ENCODE data around the gene ADGRD2.

Gene ADGRD2

DNA sequence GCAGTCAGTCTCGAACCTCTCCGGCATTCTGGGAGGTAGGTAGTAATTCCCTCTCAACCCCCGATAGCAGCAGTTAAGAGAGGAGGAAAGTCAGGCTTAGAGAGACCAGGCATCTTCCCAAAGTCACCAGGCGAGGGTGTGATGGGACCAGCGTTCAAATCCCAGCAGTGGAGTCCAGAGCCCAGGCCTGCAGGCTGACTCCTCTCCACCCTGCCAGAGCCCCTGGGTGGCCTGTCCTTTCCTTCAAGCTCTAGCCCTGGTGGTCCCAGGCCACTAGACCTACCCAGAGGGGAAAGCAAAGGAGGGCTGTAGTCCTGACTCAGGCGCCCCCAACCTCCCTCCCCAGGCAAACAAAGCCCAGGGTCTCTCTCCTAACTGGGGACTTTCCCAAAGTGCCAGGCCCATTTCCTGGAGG lies 61.2 kb downstream of the ADGRD2 start:
- no peak for DNase-seq (ENCODE audit: low read depth)

DNA sequence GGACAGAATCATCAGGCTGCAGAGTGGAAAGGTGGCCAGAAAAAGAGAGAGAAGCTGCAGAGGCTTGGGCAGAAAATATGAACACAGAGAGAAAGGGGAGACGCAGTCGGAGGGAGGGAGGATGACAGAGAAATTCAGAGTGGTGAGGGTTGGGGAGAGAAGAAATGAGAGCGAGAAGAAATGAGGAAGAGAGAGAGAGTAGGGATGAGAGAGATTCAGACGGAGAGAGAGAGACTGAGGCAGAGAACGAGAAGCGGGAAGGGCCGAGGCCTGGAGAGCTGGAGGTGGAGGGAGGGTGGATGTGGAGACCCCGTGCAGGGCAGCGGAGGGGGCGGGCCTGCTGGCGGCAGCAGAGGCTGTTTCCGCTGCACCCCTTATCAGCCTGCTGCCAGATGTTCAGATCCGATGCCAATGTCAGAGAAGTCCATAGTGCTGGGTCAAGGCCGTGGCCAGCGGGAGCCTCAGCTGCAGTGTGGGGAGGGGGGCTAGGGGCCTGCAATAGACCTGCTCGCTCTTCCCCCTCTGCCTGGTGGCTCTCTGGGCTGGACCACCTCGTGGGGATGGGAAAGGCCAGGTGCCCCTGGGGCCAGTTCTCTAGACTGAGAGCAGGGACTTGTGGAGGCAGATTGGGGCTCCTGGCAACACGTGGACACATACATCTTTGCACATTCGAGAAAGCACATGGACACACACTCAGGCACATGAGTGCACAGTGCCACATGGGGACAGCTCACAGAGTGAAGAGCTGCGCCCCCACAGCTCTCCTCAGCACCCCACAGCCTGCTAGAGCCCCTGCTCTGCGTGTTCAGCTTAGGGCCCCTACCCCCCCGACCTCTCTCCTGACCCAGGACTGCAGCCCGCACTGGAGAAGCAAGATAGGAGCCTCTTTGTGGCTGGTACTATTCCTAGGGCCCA lies 61.9 kb downstream of the ADGRD2 start:
- no peak for DNase-seq (ENCODE audit: low read depth)

DNA sequence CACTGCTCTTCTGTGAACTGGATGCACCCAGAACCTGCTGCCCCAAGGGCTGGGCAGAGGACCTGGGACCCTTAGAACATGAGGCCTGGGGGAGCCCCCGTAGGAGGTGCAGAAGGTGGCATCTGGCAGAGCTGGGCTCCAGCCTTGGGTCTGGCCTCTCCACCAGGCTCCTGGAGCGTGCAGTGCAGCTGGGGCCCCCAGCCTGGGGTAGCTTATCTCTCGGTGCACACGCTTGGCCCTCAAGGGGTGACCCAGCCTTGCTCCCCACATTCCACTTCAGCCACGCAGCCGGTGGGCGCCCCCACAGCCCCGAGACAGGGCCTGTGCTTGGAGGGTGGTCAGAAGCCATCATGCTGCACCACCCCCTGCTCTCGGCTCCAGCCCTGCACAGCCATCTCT lies 62.6 kb downstream of the ADGRD2 start:
- no peak for DNase-seq (ENCODE audit: low read depth)

DNA sequence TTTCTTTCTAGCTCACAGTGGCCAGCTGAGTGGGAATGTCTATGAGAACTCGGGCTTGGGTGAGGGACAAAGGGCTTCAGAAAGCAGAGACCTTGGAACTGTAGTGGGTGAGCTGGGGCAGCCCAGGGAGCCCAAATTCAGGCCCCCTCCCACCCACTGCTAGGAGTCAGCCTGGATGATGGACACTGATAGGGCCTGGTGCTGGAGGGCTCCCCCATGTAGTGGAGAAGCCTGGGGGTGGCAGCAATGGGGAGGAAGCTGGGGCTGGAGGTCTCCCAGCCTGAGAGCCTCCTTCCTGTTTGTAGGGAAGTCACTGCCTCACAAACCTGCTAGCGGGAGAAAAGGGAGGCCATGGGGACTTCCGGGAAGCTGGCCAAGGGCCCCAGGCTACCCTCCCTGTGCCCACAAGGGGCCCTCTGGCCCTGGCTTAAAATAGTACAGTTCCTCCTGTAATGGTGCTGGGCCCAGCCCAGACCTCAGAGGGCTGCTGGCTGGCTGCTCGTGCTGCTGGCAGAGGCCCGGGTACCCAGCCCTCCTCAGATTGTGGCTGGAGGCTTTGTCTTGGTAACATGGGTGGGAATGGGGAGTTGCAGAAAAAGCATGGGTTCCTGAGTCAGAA lies 63.2 kb downstream of the ADGRD2 start:
- no peak for DNase-seq (ENCODE audit: low read depth)

DNA sequence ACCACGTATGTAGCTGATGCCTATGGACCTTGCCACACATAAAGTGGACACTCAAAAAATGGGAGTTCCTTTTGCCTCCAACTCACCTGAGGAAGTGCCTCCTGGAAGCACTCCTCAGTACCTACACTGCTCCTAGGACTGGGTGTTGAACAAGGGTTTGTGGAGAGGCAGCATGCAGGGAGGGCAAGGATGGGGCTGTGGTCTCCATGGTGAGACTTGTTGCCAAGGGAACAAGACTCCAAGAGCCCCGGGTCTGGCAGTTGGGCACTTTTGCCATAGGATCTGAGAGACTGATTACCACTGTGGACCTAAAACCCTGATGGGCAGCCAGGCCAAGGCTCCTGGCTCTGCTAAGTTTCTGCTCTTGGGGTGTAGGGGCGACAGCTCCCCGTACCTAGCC lies 63.9 kb downstream of the ADGRD2 start:
- no peak for DNase-seq (ENCODE audit: low read depth)

DNA sequence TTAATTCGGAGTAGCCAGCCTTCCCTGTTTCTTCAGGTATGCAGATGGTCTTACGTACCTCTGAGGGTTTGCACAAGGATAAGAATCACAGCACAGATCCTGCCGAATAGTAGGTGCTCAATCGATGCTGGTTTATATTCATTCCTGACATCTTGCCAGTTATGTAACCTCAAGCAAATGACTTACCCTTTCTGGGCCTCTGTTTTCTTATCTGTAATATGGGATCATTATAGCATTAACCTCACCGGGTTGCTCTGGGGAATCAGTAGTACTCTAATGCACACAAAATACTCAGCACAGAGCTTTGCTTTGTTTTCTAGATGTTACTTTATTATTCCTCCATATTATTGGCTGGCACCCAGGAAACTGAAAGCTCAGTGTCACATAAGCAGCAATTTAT lies 64.6 kb downstream of the ADGRD2 start:
- DNase-seq (ENCODE audit: low read depth), result no peak

DNA sequence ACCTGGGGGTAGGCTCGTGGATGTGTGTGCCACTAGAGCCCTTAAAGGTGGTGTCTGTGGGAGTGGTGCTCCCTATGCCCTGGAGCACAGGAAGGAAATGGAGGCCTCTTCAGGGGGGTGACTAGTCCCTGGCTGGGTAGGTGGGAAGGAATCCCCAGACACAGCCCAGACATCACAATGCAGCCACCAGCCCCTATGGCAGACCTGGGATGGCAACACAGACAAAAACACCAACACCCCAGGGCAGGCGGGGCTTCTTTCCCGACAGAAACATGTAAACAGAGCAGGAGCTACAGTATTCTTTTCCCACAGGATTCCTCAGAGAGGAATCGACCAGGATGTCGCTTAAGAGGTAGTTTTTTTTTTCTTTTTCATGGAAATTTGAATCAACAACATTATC lies 67.3 kb downstream of the ADGRD2 start:
- no peak for DNase-seq (ENCODE audit: low read depth)

DNA sequence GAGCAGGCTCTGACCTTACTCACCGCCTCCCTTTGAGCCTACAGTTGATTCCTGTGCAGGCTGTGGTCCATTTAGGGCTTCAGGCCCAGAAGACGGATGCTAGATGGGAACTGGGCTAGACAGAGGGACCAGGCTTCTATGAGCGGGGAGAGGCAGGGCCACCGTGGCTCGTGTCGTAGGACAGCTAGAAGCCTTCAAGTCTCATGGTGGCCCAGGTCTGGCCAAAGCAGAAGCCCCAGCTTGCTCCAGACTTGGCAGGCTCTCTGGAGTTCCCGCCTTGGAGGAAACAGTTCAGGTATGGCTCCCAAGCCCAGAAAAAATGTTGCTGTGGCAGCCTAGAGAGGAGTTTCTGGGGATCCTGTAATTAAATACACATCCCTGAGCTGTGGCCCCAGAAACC lies 67.9 kb downstream of the ADGRD2 start:
- no peak for DNase-seq (ENCODE audit: low read depth)

DNA sequence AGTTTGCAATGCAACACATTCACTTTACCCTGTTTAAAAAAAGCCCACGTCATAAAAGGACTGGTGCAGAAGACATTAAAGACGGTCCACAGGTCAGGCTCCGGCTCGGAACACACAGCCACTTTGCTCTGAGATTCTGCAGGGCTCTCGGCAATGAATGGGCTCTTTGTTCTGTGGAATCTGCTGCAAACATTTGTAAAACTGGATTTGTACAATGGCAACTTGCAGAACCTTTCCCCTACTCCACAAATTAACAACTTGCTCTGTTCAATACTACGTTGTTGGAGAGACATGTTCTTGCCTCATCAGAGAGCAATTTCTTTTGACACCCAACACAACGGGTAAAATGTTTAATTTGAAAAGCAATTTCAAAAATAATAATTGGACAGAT lies 70.0 kb downstream of the ADGRD2 start:
- no peak for DNase-seq (ENCODE audit: low read depth)

DNA sequence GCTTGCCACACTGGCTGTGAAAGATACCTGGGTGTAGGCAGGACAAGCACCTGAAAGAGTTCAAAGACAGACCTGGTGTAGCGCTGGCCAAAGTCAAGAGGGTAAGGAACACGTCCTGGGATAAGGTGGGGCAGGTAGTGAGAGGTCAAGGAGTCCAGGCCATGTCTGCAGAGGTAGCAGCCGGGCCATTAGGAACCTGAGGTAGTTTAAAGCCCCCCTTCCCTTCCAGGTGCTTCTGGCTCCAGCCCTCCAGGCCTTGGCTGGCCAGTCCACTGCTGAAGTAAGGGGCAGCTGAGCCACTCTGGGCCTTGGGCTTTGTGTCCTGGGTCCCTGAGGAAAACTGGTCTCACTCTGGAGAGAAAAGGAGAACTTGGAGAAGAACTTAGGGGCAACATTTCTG lies 70.9 kb downstream of the ADGRD2 start:
- DNase-seq (ENCODE audit: low read depth), result no peak

DNA sequence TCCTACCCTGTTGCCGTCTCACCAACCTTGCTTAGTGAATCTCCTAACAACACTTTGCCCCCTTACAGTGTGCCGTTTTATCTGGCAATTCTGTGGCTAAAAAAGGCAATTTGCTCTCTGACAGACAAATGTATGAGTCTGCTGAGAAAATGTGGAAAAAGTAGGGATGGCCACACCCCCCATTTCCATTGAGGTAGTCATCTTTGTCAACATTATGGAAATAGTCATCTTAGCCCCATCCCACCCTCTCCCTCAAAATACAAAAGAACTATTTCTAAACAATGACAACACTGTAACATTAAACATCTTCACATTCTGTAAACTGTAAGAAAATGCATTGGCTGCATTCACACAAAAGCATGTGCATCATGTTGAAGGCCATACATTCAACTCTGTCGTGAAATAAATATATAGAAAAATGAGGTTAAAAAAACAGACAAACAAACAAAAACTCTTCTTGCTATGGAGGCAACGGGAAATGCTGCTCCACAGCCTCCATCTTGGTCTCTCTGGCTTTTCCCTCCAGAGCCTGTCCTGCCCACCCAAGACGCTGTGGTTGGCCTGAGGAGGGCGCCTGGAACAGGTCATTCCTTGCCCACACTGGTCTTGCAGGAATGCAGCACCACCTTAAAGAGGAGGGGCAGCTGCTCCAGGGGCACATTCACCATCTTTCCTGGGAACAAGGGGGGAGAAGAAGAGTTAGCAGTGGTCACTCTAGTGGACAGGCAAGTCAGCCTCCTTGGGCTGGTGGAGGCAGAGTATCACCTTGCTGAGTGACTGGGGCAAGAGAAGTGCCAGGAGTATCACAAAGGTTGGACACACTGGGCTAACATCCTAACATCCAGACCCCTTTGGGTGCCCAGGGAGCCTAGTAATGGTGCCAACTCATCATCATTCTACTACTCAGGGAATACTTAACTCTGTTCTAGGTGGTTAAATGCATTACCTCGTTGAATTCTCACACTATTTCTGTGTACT lies 72.2 kb downstream of the ADGRD2 start:
- DNase-seq (ENCODE audit: low read depth), result no peak

DNA sequence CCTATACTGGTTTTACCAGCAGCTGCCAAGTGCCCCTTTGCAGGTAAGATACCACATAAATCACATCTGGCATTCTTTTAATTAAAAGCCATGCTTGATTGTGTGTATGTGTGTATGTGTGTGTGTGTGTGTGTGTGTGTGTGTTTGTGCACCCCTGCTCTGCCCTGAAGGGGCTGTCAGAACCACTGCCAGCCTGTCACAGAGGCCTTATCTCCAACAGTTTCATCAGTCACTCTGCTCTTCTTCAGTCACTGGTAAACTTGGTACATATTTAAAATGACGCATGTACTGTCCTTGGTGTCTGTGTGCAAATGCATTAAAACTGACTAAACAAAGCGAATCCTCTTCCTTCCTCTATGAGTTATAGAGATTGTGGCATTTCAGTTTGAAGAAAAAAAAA lies 75.9 kb downstream of the ADGRD2 start:
- DNase-seq (ENCODE audit: low read depth), result no peak

DNA sequence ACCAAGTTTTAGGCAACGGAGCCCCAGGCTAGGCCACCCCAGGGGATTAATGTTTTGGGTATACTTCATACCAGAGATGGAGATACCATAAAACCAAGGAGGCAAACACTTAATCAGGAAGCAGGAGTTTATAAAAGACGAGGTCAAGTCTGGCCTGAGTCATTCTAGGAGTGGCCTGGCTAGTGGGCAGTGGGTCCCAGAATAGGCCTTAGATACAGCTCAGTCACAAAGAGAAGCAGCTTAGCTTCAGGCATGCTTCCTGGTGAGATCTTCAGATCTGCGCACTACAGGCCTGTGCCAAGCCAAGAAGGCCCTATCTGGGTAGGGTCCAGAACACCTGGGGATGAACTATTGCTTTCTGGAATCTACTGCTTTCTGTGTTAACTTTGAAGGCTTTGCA lies 77.5 kb downstream of the ADGRD2 start:
- no peak for DNase-seq (ENCODE audit: low read depth)
